GM19351 (cell line): ENCODE measurements around the gene PRKG2.
"Not testable (repeated sequence)": the region's sequence is repeated elsewhere in the genome, so short reads cannot be mapped to it uniquely, and the experiment has no call there.

Source experiments
- ATAC-seq: cut with Tn5 transposase; IDR thresholded peaks from one replicate; pipeline ENCODE4 v1.9.1; 2021; ENCODE audit warnings: mild to moderate bottlenecking, moderate library complexity; ENCODE audit not compliant: unreplicated experiment

The PRKG2 gene, protein sequence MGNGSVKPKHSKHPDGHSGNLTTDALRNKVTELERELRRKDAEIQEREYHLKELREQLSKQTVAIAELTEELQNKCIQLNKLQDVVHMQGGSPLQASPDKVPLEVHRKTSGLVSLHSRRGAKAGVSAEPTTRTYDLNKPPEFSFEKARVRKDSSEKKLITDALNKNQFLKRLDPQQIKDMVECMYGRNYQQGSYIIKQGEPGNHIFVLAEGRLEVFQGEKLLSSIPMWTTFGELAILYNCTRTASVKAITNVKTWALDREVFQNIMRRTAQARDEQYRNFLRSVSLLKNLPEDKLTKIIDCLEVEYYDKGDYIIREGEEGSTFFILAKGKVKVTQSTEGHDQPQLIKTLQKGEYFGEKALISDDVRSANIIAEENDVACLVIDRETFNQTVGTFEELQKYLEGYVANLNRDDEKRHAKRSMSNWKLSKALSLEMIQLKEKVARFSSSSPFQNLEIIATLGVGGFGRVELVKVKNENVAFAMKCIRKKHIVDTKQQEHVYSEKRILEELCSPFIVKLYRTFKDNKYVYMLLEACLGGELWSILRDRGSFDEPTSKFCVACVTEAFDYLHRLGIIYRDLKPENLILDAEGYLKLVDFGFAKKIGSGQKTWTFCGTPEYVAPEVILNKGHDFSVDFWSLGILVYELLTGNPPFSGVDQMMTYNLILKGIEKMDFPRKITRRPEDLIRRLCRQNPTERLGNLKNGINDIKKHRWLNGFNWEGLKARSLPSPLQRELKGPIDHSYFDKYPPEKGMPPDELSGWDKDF

DNA sequence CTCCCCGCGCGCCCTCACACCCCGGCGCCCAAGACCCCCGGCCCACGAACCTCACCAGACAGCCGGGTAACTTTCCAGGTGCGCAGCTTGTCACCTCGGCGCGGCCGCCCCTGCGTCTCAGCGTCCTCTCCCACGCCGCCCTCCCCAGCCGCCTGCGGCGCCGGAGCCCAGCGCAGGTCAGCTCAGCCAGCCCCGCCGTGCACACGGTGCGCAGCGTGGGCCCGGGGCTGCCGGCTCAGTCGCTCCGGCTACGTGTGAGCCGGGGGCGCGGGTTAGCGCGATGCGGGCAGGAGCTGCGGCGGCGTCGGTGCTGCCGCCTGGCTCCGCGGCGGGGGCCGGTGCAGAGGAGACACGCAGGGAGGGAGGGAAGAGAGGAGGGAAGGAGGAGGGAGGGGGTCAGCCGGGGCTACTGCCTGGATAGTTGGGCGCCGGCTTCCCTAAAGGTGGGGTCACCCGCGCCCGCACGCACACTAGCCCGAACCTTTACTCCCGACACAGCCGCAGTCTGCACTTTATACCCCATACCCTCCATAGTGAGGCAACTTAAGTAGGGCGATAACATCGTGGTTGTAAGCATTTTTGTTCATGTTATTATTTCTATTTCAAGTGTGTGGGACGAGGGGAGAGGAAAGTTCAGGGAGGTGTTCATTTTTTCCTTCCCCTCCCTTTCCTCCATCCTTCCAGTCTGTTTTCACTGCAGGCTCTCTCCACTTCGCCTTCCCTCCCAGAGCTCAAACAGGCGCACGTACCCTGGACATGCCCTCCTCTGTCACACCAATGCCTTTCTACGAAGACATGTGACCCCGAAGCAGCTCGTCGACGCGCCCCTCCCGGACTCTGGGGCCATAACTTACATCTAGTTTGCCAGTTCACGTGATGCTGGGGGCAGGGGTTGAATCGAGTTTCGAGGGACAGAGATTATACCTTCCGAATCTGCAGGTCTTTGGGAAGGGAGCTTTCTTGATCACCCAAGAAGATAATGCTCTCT is at the start of gene PRKG2:
Gene PRKG2, minus strand, starts transcription at position 342 of the 988 bp plus-strand sequence. CDS start 10,175 bp downstream, outside the sequence.
- no peak for ATAC-seq

DNA sequence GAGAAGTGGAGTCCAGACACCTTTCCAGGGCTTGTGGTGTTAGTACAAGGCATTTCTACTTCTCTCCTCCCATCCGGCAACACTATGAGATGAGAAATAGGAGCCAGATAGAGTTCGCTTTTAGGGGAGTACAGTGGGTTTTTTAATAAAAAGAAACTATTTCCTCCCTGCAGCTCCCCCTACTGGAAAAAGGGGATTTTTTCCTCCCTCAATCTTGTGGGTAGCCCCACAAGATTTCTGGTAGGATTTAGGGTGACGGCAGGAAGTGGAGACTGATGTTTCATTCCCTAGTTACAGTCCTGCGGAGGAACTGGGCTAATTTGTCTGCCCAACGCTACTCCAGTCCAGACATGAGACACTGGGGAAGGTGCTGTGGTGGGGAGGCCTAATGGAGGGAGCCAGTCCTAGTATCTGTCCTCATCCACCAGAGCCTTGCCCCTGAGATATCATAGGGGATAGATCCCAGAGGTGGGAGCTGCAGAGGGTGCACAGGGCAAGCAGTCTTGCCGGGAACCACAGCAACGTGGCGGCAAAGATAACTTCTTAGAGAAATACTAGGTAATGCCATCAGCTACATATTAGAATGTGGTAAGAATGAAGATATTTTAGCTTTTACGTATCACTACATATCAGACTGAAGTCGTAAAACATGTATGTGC is 45.5 kb upstream of the PRKG2 start:
- no peak for ATAC-seq

DNA sequence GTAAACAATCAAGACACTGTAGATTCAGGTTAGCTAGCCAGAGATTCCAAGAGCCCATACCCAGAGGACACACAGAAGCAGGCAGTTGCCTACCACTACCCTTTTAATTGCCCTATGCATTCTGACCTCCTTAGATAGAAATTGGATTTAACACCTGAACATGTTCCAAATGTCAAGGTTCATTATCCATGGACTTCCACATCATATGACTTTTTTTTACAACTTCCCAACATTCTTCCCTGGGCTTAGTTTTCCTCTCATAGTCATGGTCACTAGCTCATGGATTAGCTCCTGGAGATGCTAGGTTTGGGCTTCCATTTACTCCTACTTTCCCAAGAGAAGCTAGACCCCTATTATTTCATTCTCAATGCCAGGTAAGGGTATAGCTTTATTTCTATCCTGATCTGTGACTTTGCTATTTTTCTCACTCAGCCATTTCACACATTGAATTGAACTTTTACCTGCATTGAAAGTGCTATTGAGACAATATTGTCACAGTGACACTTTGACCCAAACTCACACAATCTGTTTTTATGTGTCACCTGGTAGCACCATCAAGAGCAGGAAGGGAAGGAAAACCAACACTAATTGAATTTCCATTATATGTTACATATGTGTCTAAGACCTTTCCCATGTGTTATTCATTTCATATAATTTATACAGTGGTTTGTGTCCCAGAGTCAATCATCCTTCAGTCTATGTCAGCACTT is 44.0 kb upstream of the PRKG2 start:
- ATAC-seq = no peak

DNA sequence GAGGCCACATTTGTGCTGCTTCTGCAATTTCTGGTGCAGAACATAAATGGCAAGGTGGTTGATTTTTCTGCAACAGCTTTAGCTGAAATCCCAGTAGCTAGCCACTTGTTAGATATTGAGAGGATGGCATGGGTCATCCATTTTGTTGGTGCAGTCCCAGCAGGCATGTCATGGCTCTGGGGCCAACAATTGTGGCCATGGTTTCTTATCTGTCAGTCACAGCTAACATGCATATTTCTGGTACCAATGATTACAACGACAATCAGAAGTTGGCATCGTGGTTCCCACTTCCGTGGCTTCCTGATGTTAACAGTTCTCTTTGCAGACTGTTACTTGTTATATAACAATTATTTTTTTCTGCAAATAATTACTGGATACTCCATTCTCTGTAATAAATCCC is 42.8 kb upstream of the PRKG2 start:
- no peak for ATAC-seq

GRCh38 chr4:81257021-81257420 is 42.0 kb upstream of the PRKG2 start:
- no peak for ATAC-seq

DNA sequence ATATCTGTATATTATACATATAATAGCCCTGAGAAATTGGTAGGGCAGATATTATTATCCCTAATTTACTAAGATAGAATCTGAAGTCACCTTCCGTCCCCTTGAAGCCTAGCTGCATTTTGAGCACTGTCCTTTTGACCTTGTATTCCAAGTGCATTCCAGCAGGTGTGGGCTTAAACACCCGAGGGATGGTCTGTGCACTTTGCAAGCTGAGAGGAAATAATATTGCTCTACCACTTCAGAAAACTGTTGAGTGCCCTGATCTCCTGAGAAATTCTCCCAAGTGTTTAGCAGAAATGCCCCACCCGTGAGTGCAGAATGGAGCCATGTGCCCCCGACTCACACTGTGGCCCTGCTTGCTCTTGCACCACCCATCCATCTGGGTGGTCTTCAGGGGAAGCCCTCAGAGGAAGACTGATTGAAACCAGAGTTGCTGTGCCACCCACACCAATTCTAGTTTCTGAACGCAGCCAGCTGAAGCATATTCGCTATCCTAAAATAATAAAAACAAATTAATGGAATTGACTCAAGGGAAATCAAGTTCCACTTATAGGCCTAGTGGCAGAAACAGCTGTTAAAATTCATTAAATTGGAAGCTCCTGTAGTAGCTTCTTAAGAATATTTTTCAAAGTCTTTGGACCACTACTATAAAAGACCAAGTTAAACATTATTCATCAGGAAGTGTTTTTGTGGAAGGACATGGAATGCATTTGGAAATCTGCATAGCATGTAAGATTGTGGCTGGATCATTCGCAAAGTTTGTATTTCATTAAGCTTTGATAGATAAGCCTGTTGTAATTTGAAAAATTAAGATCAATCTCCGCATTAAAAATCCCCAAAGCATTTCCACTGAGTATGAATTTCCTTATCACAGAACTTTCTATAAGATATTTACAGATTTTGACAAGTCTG is 41.3 kb upstream of the PRKG2 start:
- no peak for ATAC-seq

GRCh38 chr4:81255524-81255923 is 40.5 kb upstream of the PRKG2 start:
- no peak for ATAC-seq

GRCh38 chr4:81250430-81250829 is 35.4 kb upstream of the PRKG2 start:
- no peak for ATAC-seq

GRCh38 chr4:81245218-81246009 is 30.4 kb upstream of the PRKG2 start:
- no peak for ATAC-seq

DNA sequence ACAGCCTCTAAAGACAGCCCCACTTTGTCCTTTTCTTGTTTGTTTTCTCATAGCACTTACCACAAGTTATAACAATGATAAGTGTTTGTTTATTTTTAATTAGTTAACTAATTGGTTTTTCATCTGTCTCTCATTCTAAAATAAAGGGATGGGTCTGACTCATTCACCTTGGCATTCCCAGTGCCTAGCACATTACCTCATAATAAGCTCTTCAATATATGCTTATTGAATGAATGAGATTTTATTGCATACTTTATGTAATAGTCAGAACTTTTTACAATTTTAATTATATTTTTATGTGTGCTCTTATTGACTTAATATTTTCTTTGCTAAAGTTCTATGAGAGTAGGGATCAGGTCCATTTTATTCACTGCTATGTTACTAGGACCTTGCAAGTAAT is 22.8 kb upstream of the PRKG2 start:
- ATAC-seq = no peak

DNA sequence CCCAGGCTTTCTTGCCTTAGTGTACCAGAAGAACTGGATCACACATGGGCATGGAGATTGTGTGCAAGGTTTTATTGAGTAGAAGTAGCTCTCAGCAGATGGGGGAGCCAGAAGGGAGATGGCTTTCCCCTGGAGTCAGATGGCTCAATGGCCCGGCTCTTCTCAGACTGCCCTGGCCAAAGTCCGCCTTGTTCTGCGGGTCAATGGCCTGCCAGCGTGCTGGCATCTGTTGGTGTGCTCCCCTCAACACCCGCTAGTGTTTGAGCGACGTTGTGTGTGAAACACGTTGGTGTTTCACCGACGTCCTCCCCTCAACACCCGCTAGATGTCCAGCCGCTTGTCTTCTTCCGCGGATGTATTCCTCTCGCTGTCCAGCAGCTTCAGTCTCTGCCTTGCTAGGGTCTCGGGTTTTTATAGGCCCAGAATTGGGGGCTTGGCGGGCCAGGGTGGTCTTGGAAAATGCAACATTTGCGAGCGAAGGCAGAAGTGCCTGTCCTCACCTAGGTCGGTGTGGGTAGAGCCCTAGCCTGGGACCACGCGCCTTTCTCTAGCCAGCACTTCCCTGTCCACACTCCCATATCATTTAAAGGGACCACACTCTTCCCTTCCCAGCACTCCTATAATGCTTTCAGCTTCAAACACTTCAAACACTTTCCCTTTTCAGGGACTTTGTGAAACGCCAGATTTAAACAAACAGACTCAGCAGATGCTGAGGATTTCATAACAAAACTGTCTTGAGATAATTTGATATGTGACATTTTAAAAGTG is 21.1 kb upstream of the PRKG2 start:
- no peak for ATAC-seq

GRCh38 chr4:81227968-81228367 is 12.9 kb upstream of the PRKG2 start:
- ATAC-seq = no peak

DNA sequence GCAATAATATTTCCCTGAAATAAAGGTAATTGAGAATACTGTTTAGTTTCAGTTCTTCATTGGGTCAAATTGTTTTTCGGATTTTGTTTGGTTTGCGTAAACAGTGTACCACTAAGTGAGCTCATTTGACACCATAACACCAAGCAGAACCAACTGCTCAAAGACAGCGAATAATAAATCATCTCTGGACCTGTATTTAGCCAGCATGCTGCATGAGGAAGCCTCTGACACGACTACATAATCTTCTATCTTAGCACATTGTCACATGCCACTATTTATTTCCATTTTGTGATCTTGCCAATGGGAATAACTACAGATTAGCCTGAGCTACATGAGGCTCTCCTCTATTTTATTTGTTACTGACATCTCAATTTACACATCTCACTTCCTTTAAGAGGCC is 12.1 kb upstream of the PRKG2 start:
- ATAC-seq = no peak

- ATAC-seq = no peak
Measured at GRCh38 chr4:81225252-81225651, 10.2 kb upstream of the PRKG2 start.

DNA sequence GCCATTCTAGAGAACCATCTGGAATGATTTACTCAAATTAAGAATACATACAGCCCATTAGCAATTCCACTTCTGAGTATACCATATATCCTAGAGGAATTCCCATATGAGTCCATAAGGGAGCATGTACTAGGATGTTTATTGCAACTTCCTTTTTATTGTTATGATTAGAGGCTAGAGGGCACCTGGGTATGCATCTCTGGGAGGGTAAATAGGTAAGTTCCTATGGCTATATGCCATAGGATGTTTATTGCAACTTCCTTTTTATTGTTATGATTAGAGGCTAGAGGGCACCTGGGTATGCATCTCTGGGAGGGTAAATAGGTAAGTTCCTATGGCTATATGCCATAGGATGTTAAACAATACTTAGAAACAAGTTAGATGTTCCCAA is 7.1 kb upstream of the PRKG2 start:
- ATAC-seq = not testable (repeated sequence)

GRCh38 chr4:81221303-81222081 is 6.5 kb upstream of the PRKG2 start:
- no peak for ATAC-seq

GRCh38 chr4:81220271-81220670 is 5.2 kb upstream of the PRKG2 start:
- ATAC-seq = no peak
